ENCODE measurements around the gene GALNT5. TPM values are rescaled to one million over a fixed set of nuclear protein-coding genes. Genes with fewer than 3 reads are reported as not detected.
A peak's percentile ranks its signal among the peaks of the same experiment; 100 is the strongest.

GALNT5 gene
- total RNA-seq = 5.0 and 5.3 TPM in 2 replicates
- long read RNA-seq, full-length matches to known transcripts = 14 of 27 reads
- long read RNA-seq, partial matches to known transcripts = 9 of 27 reads
- long read RNA-seq, other reads (novel, unspliced or antisense) = 4 of 27 reads

- H3K4me3 Mint-ChIP-seq (ENCODE audit: unreplicated experiment) = peak within 1 kb of the TSS; percentile 69
- peaks cover 49% of the 10 kb centered on the region for H3K4me1 Mint-ChIP-seq (ENCODE audit: unreplicated experiment)
- DNase-seq (ENCODE audit: extremely low spot score, unreplicated experiment) = no peak
- H3K9me3 Mint-ChIP-seq (ENCODE audit: unreplicated experiment) = no peaks in the 10 kb centered on the region
- TF ChIP-seq CTCF (IDR thresholded peaks at IDR 0.05) = no peak
- H3K27me3 Mint-ChIP-seq (ENCODE audit: unreplicated experiment) = no peaks in the 10 kb centered on the region
- H3K36me3 Mint-ChIP-seq (ENCODE audit: unreplicated experiment) = no peaks in the 10 kb centered on the region
- H3K27ac Mint-ChIP-seq (ENCODE audit: unreplicated experiment) = peak within 1 kb of the TSS; percentile 85
Observed at GRCh38 chr2:157257312-157258252, at the start of gene GALNT5. GALNT5 (plus strand) TSS chr2:157257705; CDS start chr2:157258083, 378 bp downstream.

- Mint-ChIP-seq H3K27ac (ENCODE audit: unreplicated experiment) (no peak overlapping the region), H3K9me3 (ENCODE audit: unreplicated experiment) (peaks cover 7% of the 10 kb centered on the region), H3K27me3 (ENCODE audit: unreplicated experiment) (peaks cover 6% of the 10 kb centered on the region), H3K4me1 (ENCODE audit: unreplicated experiment) (peaks cover 6% of the 10 kb centered on the region), H3K36me3 (ENCODE audit: unreplicated experiment) (no peaks in the 10 kb centered on the region), H3K4me3 (ENCODE audit: unreplicated experiment) (no peak overlapping the region)
- DNase-seq (ENCODE audit: extremely low spot score, unreplicated experiment) = no peak
- no peak for TF ChIP-seq CTCF (IDR thresholded peaks at IDR 0.05)
Observed at GRCh38 chr2:157216286-157216965, 41.1 kb upstream of the GALNT5 start.

- DNase-seq (ENCODE audit: extremely low spot score, unreplicated experiment) = no peak
- Mint-ChIP-seq H3K27me3 (ENCODE audit: unreplicated experiment) (peaks cover 6% of the 10 kb centered on the region), H3K27ac (ENCODE audit: unreplicated experiment) (no peak overlapping the region), H3K36me3 (ENCODE audit: unreplicated experiment) (no peaks in the 10 kb centered on the region), H3K9me3 (ENCODE audit: unreplicated experiment) (peaks cover 3% of the 10 kb centered on the region), H3K4me3 (ENCODE audit: unreplicated experiment) (no peak overlapping the region), H3K4me1 (ENCODE audit: unreplicated experiment) (peaks cover 6% of the 10 kb centered on the region)
- TF ChIP-seq CTCF (IDR thresholded peaks at IDR 0.05) = no peak
Observed at GRCh38 chr2:157217409-157217808, 40.1 kb upstream of the GALNT5 start.

- Mint-ChIP-seq H3K4me1 (ENCODE audit: unreplicated experiment) (peaks cover 6% of the 10 kb centered on the region), H3K27me3 (ENCODE audit: unreplicated experiment) (peaks cover 6% of the 10 kb centered on the region), H3K4me3 (ENCODE audit: unreplicated experiment) (no peak overlapping the region), H3K9me3 (ENCODE audit: unreplicated experiment) (no peaks in the 10 kb centered on the region), H3K36me3 (ENCODE audit: unreplicated experiment) (no peaks in the 10 kb centered on the region), H3K27ac (ENCODE audit: unreplicated experiment) (no peak overlapping the region)
- no peak for DNase-seq (ENCODE audit: extremely low spot score, unreplicated experiment)
- TF ChIP-seq CTCF (IDR thresholded peaks at IDR 0.05) = no peak
Observed at GRCh38 chr2:157218911-157219310, 38.6 kb upstream of the GALNT5 start.

GRCh38 chr2:157220502-157220901 is 37.0 kb upstream of the GALNT5 start:
- Mint-ChIP-seq H3K36me3 (ENCODE audit: unreplicated experiment) (no peaks in the 10 kb centered on the region), H3K4me3 (ENCODE audit: unreplicated experiment) (no peak overlapping the region), H3K9me3 (ENCODE audit: unreplicated experiment) (no peaks in the 10 kb centered on the region), H3K4me1 (ENCODE audit: unreplicated experiment) (peaks cover 6% of the 10 kb centered on the region), H3K27me3 (ENCODE audit: unreplicated experiment) (peaks cover 6% of the 10 kb centered on the region), H3K27ac (ENCODE audit: unreplicated experiment) (no peak overlapping the region)
- TF ChIP-seq CTCF (IDR thresholded peaks at IDR 0.05) = no peak
- no peak for DNase-seq (ENCODE audit: extremely low spot score, unreplicated experiment)
